Immature natural killer cell (primary cell): Measurements from ENCODE around the gene ETHE1. TPM values are rescaled to one million over a fixed set of nuclear protein-coding genes. Genes with fewer than 3 reads are reported as not detected.

ENCODE experiments used
- DNase-seq, 3 donors: peaks; one replicate each; pipeline ENCODE4 v3.0.0; 2022; ENCODE audit warnings: mixed read lengths in 1 of 3
- H3K27ac Mint-ChIP-seq, 6 donors: one replicate each; pipeline ENCODE4 v1.8.0; 2020; ENCODE audit warnings: mixed read lengths in 6 of 6, mild to moderate bottlenecking in 5 of 6, inconsistent platforms in 4 of 6, moderate library complexity in 3 of 6
- H3K27me3 Mint-ChIP-seq, 3 donors: one replicate each; pipeline ENCODE4 v1.8.0; 2020 to 2021; ENCODE audit warnings: low read depth in 3 of 3, mild to moderate bottlenecking in 3 of 3, mixed read lengths in 3 of 3, moderate library complexity in 3 of 3, inconsistent platforms in 1 of 3
- H3K36me3 Mint-ChIP-seq, 3 donors: one replicate each; pipeline ENCODE4 v1.8.0; 2020; ENCODE audit warnings: mixed read lengths in 3 of 3, inconsistent platforms in 2 of 3, mild to moderate bottlenecking in 2 of 3
- H3K4me1 Mint-ChIP-seq, 2 donors: one replicate each; pipeline ENCODE4 v1.8.0; 2020; ENCODE audit warnings: inconsistent platforms in 2 of 2, mild to moderate bottlenecking in 2 of 2, mixed read lengths in 2 of 2, moderate library complexity in 1 of 2
- H3K4me3 Mint-ChIP-seq, 5 donors: one replicate each; pipeline ENCODE4 v1.8.0; 2020; ENCODE audit warnings: mild to moderate bottlenecking in 5 of 5, mixed read lengths in 5 of 5, inconsistent platforms in 3 of 5, moderate library complexity in 3 of 5
- H3K9me3 Mint-ChIP-seq, 6 donors: one replicate each; pipeline ENCODE4 v1.8.0; 2020; ENCODE audit warnings: mild to moderate bottlenecking in 6 of 6, mixed read lengths in 6 of 6, inconsistent platforms in 4 of 6, moderate library complexity in 3 of 6
- polyA plus RNA-seq, 3 donors: library from polyadenylated mRNA; unstranded; fragments of 300-500 nt; fragmentation: Illumina TruSeq; gene quantifications; one replicate each; pipeline ENCODE4 v1.2.3, GENCODE V29; 2021

Gene ETHE1
- polyA plus RNA-seq, 3 donors from 2014 or later, result 70.5 to 156 (median 74.5) TPM

GRCh38 chr19:43469160-43469480 lies 57.9 kb downstream of the ETHE1 start:
- Mint-ChIP-seq H3K27me3 (peaks cover 2 to 7% (median 4%) of the 10 kb centered on the region in 3 donors), H3K4me3 (no peak overlapping the region), H3K4me1 (peaks cover 12% of the 10 kb centered on the region in 2 donors), H3K9me3 (no peaks in the 10 kb centered on the region), H3K27ac (peak overlapping the region in 1 of 6 donors; percentile 34), H3K36me3 (no peaks in the 10 kb centered on the region)
- no peak for DNase-seq

GRCh38 chr19:43468354-43469159 lies 58.4 kb downstream of the ETHE1 start:
- Mint-ChIP-seq H3K4me3 (no peak overlapping the region), H3K4me1 (peaks cover 16 to 17% of the 10 kb centered on the region in 2 donors), H3K27me3 (peaks cover 4 to 8% (median 6%) of the 10 kb centered on the region in 3 donors), H3K27ac (peak overlapping the region in 2 of 6 donors; percentile 18 to 68), H3K36me3 (no peaks in the 10 kb centered on the region), H3K9me3 (no peaks in the 10 kb centered on the region)
- no peak for DNase-seq

GRCh38 chr19:43467730-43468129 lies 59.3 kb downstream of the ETHE1 start:
- Mint-ChIP-seq H3K27me3 (peaks cover 4 to 7% (median 6%) of the 10 kb centered on the region in 3 donors), H3K36me3 (no peaks in the 10 kb centered on the region), H3K4me3 (no peak overlapping the region), H3K27ac (peak overlapping the region in 3 of 6 donors; percentile 49 to 67 (median 64)), H3K4me1 (peaks cover 18 to 20% of the 10 kb centered on the region in 2 donors), H3K9me3 (no peaks in the 10 kb centered on the region)
- no peak for DNase-seq

DNA sequence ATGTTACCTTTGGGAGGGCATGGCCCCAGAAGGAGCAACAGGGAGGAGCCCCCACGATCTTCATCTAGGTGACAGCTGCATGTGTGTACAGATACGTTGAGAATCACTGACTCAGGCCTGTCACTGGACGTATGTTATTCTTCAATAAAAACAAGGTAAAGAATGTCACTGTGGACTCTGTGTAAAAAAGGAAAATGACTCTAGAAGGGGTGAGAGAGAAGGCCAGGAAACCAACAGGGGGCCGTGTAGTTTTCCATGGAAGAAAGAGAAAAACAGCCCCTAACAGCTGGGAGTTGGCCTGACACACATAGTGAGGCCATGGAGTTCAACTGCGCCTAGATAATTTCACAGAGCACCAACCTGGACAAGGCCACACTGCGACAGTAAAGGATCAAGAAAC lies 59.7 kb downstream of the ETHE1 start:
- H3K4me3 Mint-ChIP-seq, result no peak overlapping the region
- peak overlapping the region in 1 of 6 donors; percentile 58 for H3K27ac Mint-ChIP-seq
- no peak for DNase-seq
- no peaks in the 10 kb centered on the region for H3K9me3 Mint-ChIP-seq
- no peaks in the 10 kb centered on the region for H3K36me3 Mint-ChIP-seq
- H3K27me3 Mint-ChIP-seq, result peaks cover 4 to 7% (median 6%) of the 10 kb centered on the region in 3 donors
- H3K4me1 Mint-ChIP-seq, result peaks cover 20 to 22% of the 10 kb centered on the region in 2 donors

- H3K27ac Mint-ChIP-seq, result peak overlapping the region in 1 of 6 donors; percentile 30
Observed at GRCh38 chr19:43466793-43467192, 60.2 kb downstream of the ETHE1 start.

GRCh38 chr19:43465468-43466120 lies 61.4 kb downstream of the ETHE1 start, which contains the start of gene LYPD3:
Gene LYPD3 (minus strand): TSS chr19:43465608. CDS start chr19:43465571, 37 bp downstream.
- DNase-seq, result no peak
- Mint-ChIP-seq H3K27ac (peak within 1 kb of the TSS; percentile 24 to 99 (median 98)), H3K36me3 (no peaks in the 10 kb centered on the region), H3K4me3 (peak within 1 kb of the TSS; percentile 92 to 98 (median 96)), H3K27me3 (peaks cover 5 to 6% (median 5%) of the 10 kb centered on the region in 3 donors), H3K9me3 (no peaks in the 10 kb centered on the region), H3K4me1 (peaks cover 22 to 26% of the 10 kb centered on the region in 2 donors)

More at GRCh38 chr19:43466793-43467192, 60.2 kb downstream of the ETHE1 start:
- Mint-ChIP-seq H3K27me3 (peaks cover 4 to 7% (median 6%) of the 10 kb centered on the region in 3 donors), H3K4me3 (no peak overlapping the region), H3K4me1 (peaks cover 22 to 25% of the 10 kb centered on the region in 2 donors), H3K36me3 (no peaks in the 10 kb centered on the region), H3K9me3 (no peaks in the 10 kb centered on the region)
- DNase-seq, result no peak

- Mint-ChIP-seq H3K27ac (peak overlapping the region; percentile 97 to 99 (median 98)), H3K4me1 (peaks cover 22 to 26% of the 10 kb centered on the region in 2 donors), H3K27me3 (peaks cover 5 to 6% (median 6%) of the 10 kb centered on the region in 3 donors), H3K36me3 (no peaks in the 10 kb centered on the region), H3K9me3 (no peaks in the 10 kb centered on the region), H3K4me3 (peak overlapping the region; percentile 92 to 98 (median 96))
- DNase-seq, result no peak
Observed at GRCh38 chr19:43464134-43464775, 62.7 kb downstream of the ETHE1 start.

DNA sequence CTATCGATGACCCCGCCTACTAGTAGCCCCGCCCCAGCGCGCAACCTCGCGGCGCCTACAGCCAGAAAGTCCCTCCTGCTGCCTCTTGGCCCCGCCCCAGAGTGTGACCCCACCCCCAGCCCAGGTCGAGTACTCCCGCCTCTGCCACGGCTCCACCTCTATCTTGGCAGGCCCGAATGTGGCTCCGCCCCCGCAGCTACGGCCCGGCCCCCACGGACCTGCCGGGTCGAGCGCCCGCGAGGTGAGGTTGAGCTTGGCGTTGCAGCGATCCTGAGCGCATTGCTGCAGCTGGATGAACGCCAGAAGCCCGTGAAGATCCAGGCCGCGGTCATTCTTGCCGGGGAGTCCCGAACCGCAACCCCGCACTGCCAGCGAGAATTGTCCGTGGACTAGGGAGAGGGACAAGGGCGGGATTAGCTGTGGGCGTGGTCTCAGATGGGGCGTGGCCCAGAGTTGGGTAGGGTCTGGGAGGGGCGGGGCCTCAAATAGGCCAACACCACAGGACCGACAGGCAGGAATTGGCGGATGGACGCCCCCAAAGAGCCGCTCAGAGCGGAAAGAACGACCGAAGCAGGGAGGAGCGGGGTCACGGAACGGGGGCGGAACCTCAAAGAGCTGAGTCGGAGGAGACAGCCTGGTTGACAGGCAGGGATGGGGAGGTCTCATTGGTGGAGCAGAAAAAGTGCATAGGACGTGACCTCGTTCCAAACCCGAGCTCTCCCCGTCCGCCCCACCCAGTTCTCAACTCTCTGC lies 63.4 kb downstream of the ETHE1 start:
- no peaks in the 10 kb centered on the region for H3K36me3 Mint-ChIP-seq
- H3K27me3 Mint-ChIP-seq, result peaks cover 5 to 6% (median 6%) of the 10 kb centered on the region in 3 donors
- DNase-seq, result peak; percentile 96 to 98 (median 98)
- peak overlapping the region; percentile 92 to 98 (median 96) for H3K4me3 Mint-ChIP-seq
- H3K4me1 Mint-ChIP-seq, result peaks cover 22 to 26% of the 10 kb centered on the region in 2 donors
- no peaks in the 10 kb centered on the region for H3K9me3 Mint-ChIP-seq
- peak overlapping the region; percentile 97 to 99 (median 98) for H3K27ac Mint-ChIP-seq

- Mint-ChIP-seq H3K36me3 (no peaks in the 10 kb centered on the region), H3K27me3 (peaks cover 5 to 6% (median 6%) of the 10 kb centered on the region in 3 donors), H3K4me1 (peaks cover 19 to 26% of the 10 kb centered on the region in 2 donors), H3K9me3 (no peaks in the 10 kb centered on the region), H3K27ac (peak overlapping the region; percentile 48 to 99 (median 98)), H3K4me3 (peak overlapping the region; percentile 92 to 98 (median 96))
- no peak for DNase-seq
Observed at GRCh38 chr19:43462785-43463380, 64.1 kb downstream of the ETHE1 start.

- Mint-ChIP-seq H3K27me3 (peaks cover 5 to 6% (median 6%) of the 10 kb centered on the region in 3 donors), H3K9me3 (no peaks in the 10 kb centered on the region), H3K4me3 (peak overlapping the region; percentile 92 to 98 (median 96)), H3K36me3 (no peaks in the 10 kb centered on the region), H3K27ac (peak overlapping the region; percentile 55 to 99 (median 98)), H3K4me1 (peaks cover 19 to 25% of the 10 kb centered on the region in 2 donors)
- no peak for DNase-seq
Observed at GRCh38 chr19:43462383-43462782, 64.6 kb downstream of the ETHE1 start.

DNA sequence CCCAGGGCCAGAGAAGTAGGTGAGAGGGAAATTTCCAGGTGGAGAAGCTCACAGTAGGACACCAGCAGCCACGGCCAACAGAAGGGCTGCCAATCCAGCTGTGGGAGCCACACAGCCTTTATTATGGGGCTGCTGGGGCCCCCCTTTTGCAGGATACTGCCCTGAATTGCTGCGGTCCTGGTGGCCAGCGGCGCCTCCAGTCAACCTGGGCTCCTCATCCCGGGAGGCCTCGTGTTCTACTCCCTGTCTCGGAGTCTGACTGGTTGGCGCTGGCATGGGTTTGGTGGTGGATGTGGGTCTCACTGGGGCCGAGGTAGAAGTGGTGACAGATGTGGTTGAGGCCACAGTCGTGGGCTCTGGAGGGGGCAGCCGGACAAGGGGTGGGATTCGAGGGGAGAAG lies 65.7 kb downstream of the ETHE1 start:
- H3K4me1 Mint-ChIP-seq, result peaks cover 16 to 20% of the 10 kb centered on the region in 2 donors
- DNase-seq, result no peak
- H3K36me3 Mint-ChIP-seq, result no peaks in the 10 kb centered on the region
- peak overlapping the region in 3 of 6 donors; percentile 18 to 66 (median 62) for H3K27ac Mint-ChIP-seq
- H3K27me3 Mint-ChIP-seq, result peaks cover 5 to 6% (median 6%) of the 10 kb centered on the region in 3 donors
- H3K4me3 Mint-ChIP-seq, result peak overlapping the region in 1 of 5 donors; percentile 41
- H3K9me3 Mint-ChIP-seq, result no peaks in the 10 kb centered on the region

- no peaks in the 10 kb centered on the region for H3K9me3 Mint-ChIP-seq
- no peaks in the 10 kb centered on the region for H3K36me3 Mint-ChIP-seq
- H3K27me3 Mint-ChIP-seq, result peaks cover 3 to 6% (median 6%) of the 10 kb centered on the region in 3 donors
- peak overlapping the region in 1 of 5 donors; percentile 45 for H3K4me3 Mint-ChIP-seq
- peak overlapping the region in 2 of 6 donors; percentile 24 to 31 for H3K27ac Mint-ChIP-seq
- no peak for DNase-seq
- peaks cover 16 to 20% of the 10 kb centered on the region in 2 donors for H3K4me1 Mint-ChIP-seq
Observed at GRCh38 chr19:43460362-43461016, 66.5 kb downstream of the ETHE1 start.
